BJ (cell line): ENCODE data around the gene IL17RE. TPM values are rescaled to one million over a fixed set of nuclear protein-coding genes. Genes with fewer than 3 reads are reported as not detected.
A peak's percentile ranks its signal among the peaks of the same experiment; 100 is the strongest.
"Not testable (repeated sequence)": the region's sequence is repeated elsewhere in the genome, so short reads cannot be mapped to it uniquely, and the experiment has no call there.

ENCODE experiments used
- CTCF ChIA-PET: fragments of 350-600 bp; formaldehyde crosslinking; extraction: SDS; loops from one replicate; lab custom pipeline; 2021; ENCODE audit warnings: antibody characterized with exemption, inconsistent platforms; lab: Yijun Ruan, JAX
- POLR2A ChIA-PET: fragments of 300-600 bp; sonication (Branson Sonifier 250); formaldehyde crosslinking; extraction: SDS; loops from one replicate; lab custom pipeline; 2021; ENCODE audit warnings: antibody characterized with exemption; lab: Charles Lee
- DNase-seq: peaks from one replicate; pipeline ENCODE4 v3.0.0-alpha.2; 2011; ENCODE audit warnings: low read depth
- H3K27me3 ChIP-seq: 2 replicates; pipeline ENCODE4 v1.6.0; 2011; ENCODE audit warnings: low read length; ENCODE audit not compliant: control insufficient read depth, insufficient read depth
- H3K36me3 ChIP-seq: 2 replicates; pipeline ENCODE4 v1.5.1; 2011; ENCODE audit warnings: low read length; ENCODE audit not compliant: control insufficient read depth, insufficient read depth
- H3K4me3 ChIP-seq: 2 replicates; pipeline ENCODE4 v1.5.1; 2011; ENCODE audit warnings: low read depth, mild to moderate bottlenecking, control low read depth, low read length
- polyA plus RNA-seq: library from polyadenylated mRNA; depleted of rRNA; stranded (reverse); fragments of >200 nt; gene quantifications from 2 replicates; pipeline ENCODE4 v1.2.3, GENCODE V29; 2011
- TF ChIP-seq, protein P1 (sequence below): IDR thresholded peaks from 2 replicates; pipeline ENCODE4 v1.5.1; 2011; ENCODE audit warnings: low read depth, mild to moderate bottlenecking, control low read depth, inconsistent platforms, low read length, moderate library complexity; ENCODE audit not compliant: insufficient read depth

IL17RE gene
- polyA plus RNA-seq, 1 experiment, result 4.0 TPM

DNA sequence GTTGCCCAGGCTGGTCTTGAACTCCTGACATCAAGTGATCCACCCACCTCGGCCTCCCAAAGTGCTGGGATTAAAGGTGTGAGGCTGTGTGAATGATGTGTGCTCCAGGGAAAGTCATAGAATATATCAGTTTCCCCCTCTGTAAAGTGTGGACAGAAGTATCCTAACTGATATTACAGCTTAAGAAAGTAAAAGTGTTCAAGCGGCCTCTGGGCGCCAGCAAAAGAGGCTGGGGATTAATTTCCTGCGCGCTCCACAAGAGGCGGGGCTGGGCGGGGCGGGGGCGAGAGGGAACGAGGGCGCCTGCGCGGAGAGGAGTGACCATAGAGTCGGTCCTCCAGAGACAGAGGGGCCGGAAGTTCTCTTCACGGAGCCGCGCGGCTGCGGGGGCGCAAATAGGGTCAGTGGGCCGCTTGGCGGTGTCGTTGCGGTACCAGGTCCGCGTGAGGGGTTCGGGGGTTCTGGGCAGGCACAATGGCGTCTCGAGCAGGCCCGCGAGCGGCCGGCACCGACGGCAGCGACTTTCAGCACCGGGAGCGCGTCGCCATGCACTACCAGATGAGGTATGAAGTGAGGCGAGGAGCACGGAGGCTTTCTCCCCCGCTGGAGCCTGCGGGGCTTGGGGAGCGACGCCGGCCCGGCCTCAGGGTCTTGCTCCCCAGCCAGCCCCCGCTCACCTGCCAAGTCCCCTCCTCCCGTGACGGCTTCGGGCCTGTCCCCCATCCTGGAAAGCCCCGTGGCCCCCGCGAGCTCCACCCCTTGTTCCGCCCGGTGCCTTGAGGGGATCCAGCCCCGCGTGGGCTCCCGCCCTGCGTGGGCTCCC is 12.2 kb upstream of the IL17RE start, which contains the start of gene JAGN1:
JAGN1 (plus strand) TSS at position 362 of the 823 bp plus-strand sequence; CDS start at position 475, 113 bp downstream.
- H3K27me3 ChIP-seq, result no peaks in the 10 kb centered on the region
- H3K4me3 ChIP-seq, result peak within 1 kb of the TSS; percentile 98
- CTCF ChIA-PET, result interaction anchor here (0.7 to 0.9 kb wide), 2 partner anchors 53 to 85 kb away, joined by 3 to 4 read pairs; no protein-coding TSS in a partner anchor
- DNase-seq, result no peak
- H3K36me3 ChIP-seq, result peaks cover 6% of the 10 kb centered on the region
- TF ChIP-seq, protein P1, sequence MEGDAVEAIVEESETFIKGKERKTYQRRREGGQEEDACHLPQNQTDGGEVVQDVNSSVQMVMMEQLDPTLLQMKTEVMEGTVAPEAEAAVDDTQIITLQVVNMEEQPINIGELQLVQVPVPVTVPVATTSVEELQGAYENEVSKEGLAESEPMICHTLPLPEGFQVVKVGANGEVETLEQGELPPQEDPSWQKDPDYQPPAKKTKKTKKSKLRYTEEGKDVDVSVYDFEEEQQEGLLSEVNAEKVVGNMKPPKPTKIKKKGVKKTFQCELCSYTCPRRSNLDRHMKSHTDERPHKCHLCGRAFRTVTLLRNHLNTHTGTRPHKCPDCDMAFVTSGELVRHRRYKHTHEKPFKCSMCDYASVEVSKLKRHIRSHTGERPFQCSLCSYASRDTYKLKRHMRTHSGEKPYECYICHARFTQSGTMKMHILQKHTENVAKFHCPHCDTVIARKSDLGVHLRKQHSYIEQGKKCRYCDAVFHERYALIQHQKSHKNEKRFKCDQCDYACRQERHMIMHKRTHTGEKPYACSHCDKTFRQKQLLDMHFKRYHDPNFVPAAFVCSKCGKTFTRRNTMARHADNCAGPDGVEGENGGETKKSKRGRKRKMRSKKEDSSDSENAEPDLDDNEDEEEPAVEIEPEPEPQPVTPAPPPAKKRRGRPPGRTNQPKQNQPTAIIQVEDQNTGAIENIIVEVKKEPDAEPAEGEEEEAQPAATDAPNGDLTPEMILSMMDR, result 0 out of 2 replicates have a peak, but pooled peaks have one; percentile 9
- POLR2A ChIA-PET, result interaction anchor here (0.6 kb wide), 1 partner anchor 261 kb away, joined by 5 read pairs; no protein-coding TSS in a partner anchor

DNA sequence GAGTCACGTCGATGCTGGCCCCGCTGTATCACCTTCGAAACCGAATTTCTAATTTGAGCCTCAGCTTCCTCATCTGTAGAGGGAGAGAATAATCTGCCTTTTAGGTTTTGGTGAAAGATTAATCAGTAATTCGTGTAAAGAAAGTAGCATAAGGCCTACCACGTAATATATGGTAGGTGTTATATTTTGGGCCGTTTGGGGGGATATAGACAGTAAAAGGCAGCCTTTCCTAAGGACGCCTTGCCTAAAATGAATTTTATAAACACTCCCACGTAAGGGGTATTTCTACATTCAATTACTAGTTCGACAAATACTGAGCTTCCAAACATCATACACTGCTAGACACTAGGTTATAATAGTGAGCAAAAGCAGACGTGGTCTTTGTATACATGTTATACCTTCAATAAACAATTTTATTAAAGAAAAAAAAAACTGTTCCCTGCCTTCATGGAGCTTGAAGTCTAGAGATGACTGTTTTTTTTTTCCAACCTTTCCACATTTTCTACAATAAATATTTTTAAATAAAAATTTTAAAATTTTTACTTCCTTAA is 11.5 kb upstream of the IL17RE start:
- ChIA-PET CTCF (interaction anchor here (0.6 to 1.0 kb wide), 4 partner anchors 11 to 85 kb away, joined by 3 to 4 read pairs (median 3); partner anchors contain the start of gene IL17RE), POLR2A (interaction anchor here (0.6 kb wide), 1 partner anchor 260 kb away, joined by 5 read pairs; no protein-coding TSS in a partner anchor)
- peak overlapping the region; percentile 98 for H3K4me3 ChIP-seq
- TF ChIP-seq, protein P1, result no peak
- H3K36me3 ChIP-seq, result peaks cover 6% of the 10 kb centered on the region
- DNase-seq, result no peak
- no peaks in the 10 kb centered on the region for H3K27me3 ChIP-seq

DNA sequence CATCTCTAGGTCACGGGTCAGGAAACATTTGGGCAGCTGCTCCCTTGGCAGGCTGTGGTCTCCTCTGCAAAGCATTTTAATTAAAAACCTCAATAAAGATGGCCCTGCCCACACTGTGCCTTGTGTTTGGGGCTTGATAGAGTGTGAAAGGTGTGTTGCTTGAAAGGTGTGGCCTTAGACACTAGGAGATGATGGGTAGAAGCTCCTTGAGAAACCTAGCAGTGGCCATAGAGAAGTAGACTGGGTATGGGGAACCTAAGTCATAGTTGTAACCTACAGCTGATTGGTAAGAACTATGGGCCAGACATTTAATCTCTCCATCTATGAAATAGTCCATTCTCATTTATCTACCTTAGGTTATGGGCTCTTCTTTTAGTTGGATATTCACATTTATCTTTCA is 8.9 kb upstream of the IL17RE start:
- no peak for DNase-seq
- Histone ChIP-seq H3K27me3 (no peaks in the 10 kb centered on the region), H3K36me3 (peaks cover 6% of the 10 kb centered on the region), H3K4me3 (no peak overlapping the region)
- POLR2A ChIA-PET, result interaction anchor here (1.0 kb wide), 1 partner anchor 9 kb away, joined by 18 read pairs; the partner anchor contains the start of gene IL17RE
- CTCF ChIA-PET, result interaction anchor here (1.0 to 2.3 kb wide), 4 partner anchors 9 to 44 kb away, joined by 3 to 12 read pairs (median 4); partner anchors contain the start of gene IL17RE
- TF ChIP-seq, protein P1, result no peak

DNA sequence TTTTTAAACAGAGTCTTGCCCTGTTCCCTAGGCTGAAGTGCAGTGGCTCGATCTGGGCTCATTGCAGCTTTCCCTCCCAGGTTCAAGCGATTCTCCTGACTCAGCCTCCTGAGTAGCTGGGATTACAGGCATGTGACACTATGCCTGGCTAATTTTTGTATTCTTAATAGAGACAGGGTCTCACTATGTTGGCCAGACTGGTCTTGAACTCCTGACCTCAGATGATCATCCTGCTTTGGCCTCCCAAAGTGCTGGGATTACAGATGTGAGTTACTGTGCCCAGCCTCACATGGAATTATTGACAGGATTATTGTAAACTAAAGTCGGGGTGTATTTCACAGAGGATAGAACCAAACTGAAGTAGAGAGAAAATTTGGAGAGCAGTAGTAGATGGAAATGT is 6.9 kb upstream of the IL17RE start:
- CTCF ChIA-PET, result interaction anchor here (0.6 kb wide), 1 partner anchor 85 kb away, joined by 3 read pairs; no protein-coding TSS in a partner anchor
- DNase-seq, POLR2A ChIA-PET, H3K36me3 ChIP-seq, H3K27me3 ChIP-seq, H3K4me3 ChIP-seq: not testable (repeated sequence)

DNA sequence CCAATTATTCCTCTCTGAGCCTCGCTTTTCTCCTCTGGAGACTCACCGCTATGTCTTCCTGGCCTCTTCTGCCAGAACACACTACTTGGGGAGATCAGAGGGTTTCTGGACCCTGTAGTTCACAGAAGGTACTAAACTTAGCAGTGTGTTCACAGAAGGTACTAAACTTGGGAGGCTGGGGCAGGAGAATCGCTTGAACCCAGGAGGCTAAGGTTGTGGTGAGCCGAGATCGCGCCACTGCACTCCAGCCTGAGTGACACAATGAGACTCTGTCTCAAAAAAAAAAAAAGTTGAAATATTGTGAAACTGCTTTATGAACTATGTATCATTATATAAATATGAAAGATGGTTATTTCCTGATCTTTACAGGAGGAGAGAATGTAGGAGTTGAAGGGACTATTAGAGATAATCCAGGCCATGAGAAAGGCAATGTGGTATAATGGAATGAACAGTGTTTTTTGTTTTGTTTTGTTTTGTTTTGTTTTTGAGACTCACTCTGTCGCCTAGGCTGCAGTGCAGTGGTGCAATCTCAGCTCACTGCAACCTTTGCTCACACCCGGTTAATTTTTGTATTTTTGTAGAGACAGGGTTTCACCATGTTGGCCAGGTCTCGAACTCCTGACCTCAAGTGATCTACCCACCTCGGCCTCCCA is 5.8 kb upstream of the IL17RE start:
- POLR2A ChIA-PET, H3K36me3 ChIP-seq, H3K27me3 ChIP-seq, H3K4me3 ChIP-seq, DNase-seq, CTCF ChIA-PET: not testable (repeated sequence)
